WTC11 (cell line): ENCODE data around the gene SMAD9. TPM values are rescaled to one million over a fixed set of nuclear protein-coding genes. Genes with fewer than 3 reads are reported as not detected.

Experiments used
- ATAC-seq: fragments of 200-7000 bp; cut with Tn5 transposase; 2 replicates; pipeline ENCODE4 v1.10.0; 2021; ENCODE audit warnings: mild to moderate bottlenecking, moderate library complexity
- CTCF ChIA-PET: fragments of 300-600 bp; sonication (Branson Sonifier 250); formaldehyde crosslinking; loops from one replicate; lab custom pipeline; 2021; ENCODE audit warnings: antibody characterized with exemption; lab: Charles Lee
- POLR2A ChIA-PET: fragments of 350-600 bp; sonication (Branson Sonifier 250); formaldehyde crosslinking; loops from one replicate; lab custom pipeline; 2021; ENCODE audit warnings: antibody characterized with exemption; lab: Charles Lee
- DNase-seq: peaks from one replicate; pipeline ENCODE4 v3.0.0; 2021; ENCODE audit warnings: low spot score
- H3K27ac Mint-ChIP-seq: 2 replicates; pipeline ENCODE4 v1.8.0; 2021; ENCODE audit warnings: mixed read lengths
- H3K27me3 Mint-ChIP-seq: 2 replicates; pipeline ENCODE4 v1.8.0; 2021; ENCODE audit warnings: low read depth, mild to moderate bottlenecking, moderate library complexity, mixed read lengths
- H3K36me3 Mint-ChIP-seq: 2 replicates; pipeline ENCODE4 v1.8.0; 2021; ENCODE audit warnings: mixed read lengths
- H3K4me1 Mint-ChIP-seq: 2 replicates; pipeline ENCODE4 v1.8.0; 2022; ENCODE audit warnings: mixed read lengths
- H3K4me3 Mint-ChIP-seq: 2 replicates; pipeline ENCODE4 v1.8.0; 2021; ENCODE audit warnings: mild to moderate bottlenecking, moderate library complexity, mixed read lengths
- H3K9me3 Mint-ChIP-seq: 2 replicates; pipeline ENCODE4 v1.8.0; 2021; ENCODE audit warnings: mixed read lengths
- ATF3 ChIP-seq: sonication (generic); formaldehyde crosslinking; conservative IDR thresholded peaks from 2 replicates; pipeline ENCODE4 v1.8.1; 2022; ENCODE audit warnings: mild to moderate bottlenecking, missing genetic modification reagents
- CREB1 ChIP-seq: sonication (generic); formaldehyde crosslinking; IDR thresholded peaks from 2 replicates; pipeline ENCODE4 v1.8.0; 2023; ENCODE audit warnings: mild to moderate bottlenecking, missing genetic modification reagents
- CTCF ChIP-seq: fragments of 200-600 bp; IDR thresholded peaks from 2 replicates; pipeline ENCODE4 v1.8.0; 2022; ENCODE audit warnings: antibody characterized with exemption
- E2F1 ChIP-seq: sonication (generic); formaldehyde crosslinking; IDR thresholded peaks from 2 replicates; pipeline ENCODE4 v1.8.0; 2022; ENCODE audit warnings: mild to moderate bottlenecking, missing genetic modification reagents
- E2F4 ChIP-seq: sonication (generic); formaldehyde crosslinking; IDR thresholded peaks from 2 replicates; pipeline ENCODE4 v1.8.1; 2022; ENCODE audit warnings: low read depth, mild to moderate bottlenecking, moderate library complexity, missing genetic modification reagents, borderline replicate concordance
- ETV6 ChIP-seq: sonication (generic); formaldehyde crosslinking; IDR thresholded peaks from 2 replicates; pipeline ENCODE4 v1.8.1; 2022; ENCODE audit warnings: mild to moderate bottlenecking, missing genetic modification reagents
- FOXP1 ChIP-seq: sonication (generic); formaldehyde crosslinking; IDR thresholded peaks from 2 replicates; pipeline ENCODE4 v1.8.0; 2022; ENCODE audit warnings: missing genetic modification reagents, mild to moderate bottlenecking, moderate library complexity, borderline replicate concordance
- KAT7 ChIP-seq: sonication (generic); formaldehyde crosslinking; IDR thresholded peaks from 2 replicates; pipeline ENCODE4 v1.8.1; 2023; ENCODE audit warnings: missing genetic modification reagents, mild to moderate bottlenecking, borderline replicate concordance
- NR1H2 ChIP-seq: sonication (generic); formaldehyde crosslinking; IDR thresholded peaks from 2 replicates; pipeline ENCODE4 v1.9.0; 2021; ENCODE audit warnings: mild to moderate bottlenecking, moderate library complexity, missing genetic modification reagents
- OVOL2 ChIP-seq: fragments of 250-450 bp; sonication (Bioruptor Pico); IDR thresholded peaks from 2 replicates; pipeline ENCODE4 v1.9.0; 2021; ENCODE audit warnings: mild to moderate bottlenecking, borderline replicate concordance
- SMAD3 ChIP-seq: sonication (generic); formaldehyde crosslinking; IDR thresholded peaks from 2 replicates; pipeline ENCODE4 v1.8.0; 2022; ENCODE audit warnings: missing genetic modification reagents, mild to moderate bottlenecking, borderline replicate concordance
- SOX15 ChIP-seq: fragments of 250-450 bp; sonication (Bioruptor Pico); IDR thresholded peaks from 2 replicates; pipeline ENCODE4 v1.9.0; 2021; ENCODE audit warnings: mild to moderate bottlenecking
- SP1 ChIP-seq: sonication (generic); formaldehyde crosslinking; conservative IDR thresholded peaks from 2 replicates; pipeline ENCODE4 v1.8.1; 2022; ENCODE audit warnings: missing genetic modification reagents
- ZNF671 ChIP-seq: fragments of 250-450 bp; sonication (Bioruptor Pico); IDR thresholded peaks from 2 replicates; pipeline ENCODE4 v1.8.0; 2021; ENCODE audit warnings: mild to moderate bottlenecking
- total RNA-seq: library from RNA; stranded (reverse); gene quantifications from 3 replicates; pipeline ENCODE4 v1.2.3, GENCODE V29; 2021
- TF ChIP-seq, protein P1 (sequence below): sonication (generic); formaldehyde crosslinking; IDR thresholded peaks from 2 replicates; pipeline ENCODE4 v1.8.1; 2022; ENCODE audit warnings: mild to moderate bottlenecking, missing genetic modification reagents, moderate library complexity, borderline replicate concordance
- TF ChIP-seq, protein P2 (sequence below): sonication (generic); formaldehyde crosslinking; conservative IDR thresholded peaks from 2 replicates; pipeline ENCODE4 v1.8.1; 2023; ENCODE audit warnings: mild to moderate bottlenecking, low read depth, missing genetic modification reagents, moderate library complexity
- TF ChIP-seq, protein P3 (sequence below): sonication (generic); formaldehyde crosslinking; IDR thresholded peaks from 2 replicates; pipeline ENCODE4 v1.8.1; 2022; ENCODE audit warnings: mild to moderate bottlenecking, moderate library complexity, missing genetic modification reagents

Gene SMAD9
- total RNA-seq, 1 experiment from 2014 or later = 1.2 TPM

- DNase-seq = no peak
- no peak for ATAC-seq
- CTCF ChIA-PET = no interaction called here
Measured at GRCh38 chr13:36905944-36906343, 14.1 kb downstream of the SMAD9 start.

GRCh38 chr13:36903925-36904595 lies 16.0 kb downstream of the SMAD9 start:
- H3K4me1 Mint-ChIP-seq = 0 out of 2 replicates have a peak, but pooled peaks cover 3% of the 10 kb centered on the region
- DNase-seq (no peak), ATAC-seq (no peak)
- POLR2A ChIA-PET = no interaction called here
- no peak overlapping the region for H3K4me3 Mint-ChIP-seq
- no peak overlapping the region for H3K27ac Mint-ChIP-seq
- H3K27me3 Mint-ChIP-seq = no peaks in the 10 kb centered on the region
- H3K36me3 Mint-ChIP-seq = no peaks in the 10 kb centered on the region
- H3K9me3 Mint-ChIP-seq = no peaks in the 10 kb centered on the region
- TF ChIP-seq SOX15 (no peak), SMAD3 (no peak), ZNF671 (CRISPR knock-in tag) (no peak), NR1H2 (CRISPR knock-in tag) (no peak), CREB1 (no peak), ATF3 (CRISPR knock-in tag) (no peak), OVOL2 (CRISPR knock-in tag) (no peak), KAT7 (CRISPR knock-in tag) (no peak), E2F4 (no peak), SP1 (CRISPR knock-in tag) (no peak)
- TF ChIP-seq, protein P1, sequence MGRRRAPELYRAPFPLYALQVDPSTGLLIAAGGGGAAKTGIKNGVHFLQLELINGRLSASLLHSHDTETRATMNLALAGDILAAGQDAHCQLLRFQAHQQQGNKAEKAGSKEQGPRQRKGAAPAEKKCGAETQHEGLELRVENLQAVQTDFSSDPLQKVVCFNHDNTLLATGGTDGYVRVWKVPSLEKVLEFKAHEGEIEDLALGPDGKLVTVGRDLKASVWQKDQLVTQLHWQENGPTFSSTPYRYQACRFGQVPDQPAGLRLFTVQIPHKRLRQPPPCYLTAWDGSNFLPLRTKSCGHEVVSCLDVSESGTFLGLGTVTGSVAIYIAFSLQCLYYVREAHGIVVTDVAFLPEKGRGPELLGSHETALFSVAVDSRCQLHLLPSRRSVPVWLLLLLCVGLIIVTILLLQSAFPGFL (CRISPR knock-in tag) = no peak
- TF ChIP-seq, protein P2, sequence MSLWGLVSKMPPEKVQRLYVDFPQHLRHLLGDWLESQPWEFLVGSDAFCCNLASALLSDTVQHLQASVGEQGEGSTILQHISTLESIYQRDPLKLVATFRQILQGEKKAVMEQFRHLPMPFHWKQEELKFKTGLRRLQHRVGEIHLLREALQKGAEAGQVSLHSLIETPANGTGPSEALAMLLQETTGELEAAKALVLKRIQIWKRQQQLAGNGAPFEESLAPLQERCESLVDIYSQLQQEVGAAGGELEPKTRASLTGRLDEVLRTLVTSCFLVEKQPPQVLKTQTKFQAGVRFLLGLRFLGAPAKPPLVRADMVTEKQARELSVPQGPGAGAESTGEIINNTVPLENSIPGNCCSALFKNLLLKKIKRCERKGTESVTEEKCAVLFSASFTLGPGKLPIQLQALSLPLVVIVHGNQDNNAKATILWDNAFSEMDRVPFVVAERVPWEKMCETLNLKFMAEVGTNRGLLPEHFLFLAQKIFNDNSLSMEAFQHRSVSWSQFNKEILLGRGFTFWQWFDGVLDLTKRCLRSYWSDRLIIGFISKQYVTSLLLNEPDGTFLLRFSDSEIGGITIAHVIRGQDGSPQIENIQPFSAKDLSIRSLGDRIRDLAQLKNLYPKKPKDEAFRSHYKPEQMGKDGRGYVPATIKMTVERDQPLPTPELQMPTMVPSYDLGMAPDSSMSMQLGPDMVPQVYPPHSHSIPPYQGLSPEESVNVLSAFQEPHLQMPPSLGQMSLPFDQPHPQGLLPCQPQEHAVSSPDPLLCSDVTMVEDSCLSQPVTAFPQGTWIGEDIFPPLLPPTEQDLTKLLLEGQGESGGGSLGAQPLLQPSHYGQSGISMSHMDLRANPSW (CRISPR knock-in tag) = no peak
- TF ChIP-seq, protein P3, sequence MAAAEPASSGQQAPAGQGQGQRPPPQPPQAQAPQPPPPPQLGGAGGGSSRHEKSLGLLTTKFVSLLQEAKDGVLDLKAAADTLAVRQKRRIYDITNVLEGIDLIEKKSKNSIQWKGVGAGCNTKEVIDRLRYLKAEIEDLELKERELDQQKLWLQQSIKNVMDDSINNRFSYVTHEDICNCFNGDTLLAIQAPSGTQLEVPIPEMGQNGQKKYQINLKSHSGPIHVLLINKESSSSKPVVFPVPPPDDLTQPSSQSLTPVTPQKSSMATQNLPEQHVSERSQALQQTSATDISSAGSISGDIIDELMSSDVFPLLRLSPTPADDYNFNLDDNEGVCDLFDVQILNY (CRISPR knock-in tag) = no peak
- TF ChIP-seq, all 79 proteins: peak for 0
- CTCF ChIA-PET = interaction anchor here (0.6 kb wide), 1 partner anchor 17 kb away, joined by 3 read pairs; no protein-coding TSS in a partner anchor

More at GRCh38 chr13:36905944-36906343, 14.1 kb downstream of the SMAD9 start:
- no peaks in the 10 kb centered on the region for H3K36me3 Mint-ChIP-seq
- H3K4me3 Mint-ChIP-seq = no peak overlapping the region
- no peak overlapping the region for H3K27ac Mint-ChIP-seq
- H3K9me3 Mint-ChIP-seq = no peaks in the 10 kb centered on the region
- H3K27me3 Mint-ChIP-seq = no peaks in the 10 kb centered on the region
- POLR2A ChIA-PET = no interaction called here
- TF ChIP-seq CTCF (no peak), E2F1 (no peak), ETV6 (CRISPR knock-in tag) (no peak), FOXP1 (CRISPR knock-in tag) (no peak)
- 0 out of 2 replicates have a peak, but pooled peaks cover 3% of the 10 kb centered on the region for H3K4me1 Mint-ChIP-seq
